GF-D8 (cell line): ENCODE data around the gene SNRNP48.

Source experiments
- DNase-seq: peaks from one replicate; lab custom pipeline; 2025; lab: John Stamatoyannopoulos, UW

The SNRNP48 gene

GRCh38 chr6:7644417-7644816 is 54.4 kb downstream of the SNRNP48 start:
- DNase-seq, result no peak

- DNase-seq, result no peak
Measured at GRCh38 chr6:7646394-7646793, 56.4 kb downstream of the SNRNP48 start.

GRCh38 chr6:7647504-7647903 is 57.5 kb downstream of the SNRNP48 start:
- DNase-seq, result no peak

GRCh38 chr6:7649037-7649810 is 59.2 kb downstream of the SNRNP48 start:
- DNase-seq, result no peak

- DNase-seq, result no peak
Measured at GRCh38 chr6:7650878-7651277, 60.9 kb downstream of the SNRNP48 start.

- no peak for DNase-seq
Measured at GRCh38 chr6:7652957-7653356, 63.0 kb downstream of the SNRNP48 start.

- no peak for DNase-seq
Measured at GRCh38 chr6:7656355-7656754, 66.4 kb downstream of the SNRNP48 start.

GRCh38 chr6:7658543-7658942 is 68.5 kb downstream of the SNRNP48 start:
- DNase-seq, result no peak

GRCh38 chr6:7661364-7661763 is 71.4 kb downstream of the SNRNP48 start:
- no peak for DNase-seq
